GM12892 (cell line): Measurements from ENCODE around the gene UCK2.

Source experiments
- POLR2A ChIP-seq: IDR thresholded peaks from 2 replicates; pipeline ENCODE4 v1.6.1; 2011; ENCODE audit warnings: low read depth, low read length, control low read depth
- POLR2AphosphoS5 ChIP-seq: IDR thresholded peaks from 2 replicates; pipeline ENCODE4 v1.6.1; 2011; ENCODE audit warnings: low read depth, low read length, control low read depth

DNA sequence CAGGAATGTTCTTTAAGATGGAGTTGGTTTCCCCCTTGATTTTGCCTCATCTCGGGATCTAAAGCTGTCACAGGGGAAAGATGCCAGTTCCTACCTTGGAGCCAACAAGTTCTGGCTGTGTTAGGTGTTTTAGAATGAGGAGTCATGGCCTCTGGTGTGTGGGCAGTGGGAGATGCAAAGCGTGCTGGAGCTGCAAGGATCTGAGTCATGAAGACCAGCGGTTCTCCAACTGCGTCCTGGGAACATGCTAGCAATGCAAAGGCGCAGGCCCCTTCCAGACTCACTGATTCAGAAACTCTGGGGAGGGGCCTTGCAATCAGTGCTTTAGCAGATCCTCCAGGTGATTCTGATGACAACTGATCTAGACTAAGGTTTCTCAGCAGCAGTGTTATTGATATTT is 109.1 kb downstream of the UCK2 start:
- no peak for TF ChIP-seq POLR2A
- no peak for TF ChIP-seq POLR2AphosphoS5
